ENCODE measurements around the gene FARP1.

GRCh38 chr13:98385606-98386005 lies 242.7 kb downstream of the FARP1 start:
- TF ChIP-seq, protein P1, sequence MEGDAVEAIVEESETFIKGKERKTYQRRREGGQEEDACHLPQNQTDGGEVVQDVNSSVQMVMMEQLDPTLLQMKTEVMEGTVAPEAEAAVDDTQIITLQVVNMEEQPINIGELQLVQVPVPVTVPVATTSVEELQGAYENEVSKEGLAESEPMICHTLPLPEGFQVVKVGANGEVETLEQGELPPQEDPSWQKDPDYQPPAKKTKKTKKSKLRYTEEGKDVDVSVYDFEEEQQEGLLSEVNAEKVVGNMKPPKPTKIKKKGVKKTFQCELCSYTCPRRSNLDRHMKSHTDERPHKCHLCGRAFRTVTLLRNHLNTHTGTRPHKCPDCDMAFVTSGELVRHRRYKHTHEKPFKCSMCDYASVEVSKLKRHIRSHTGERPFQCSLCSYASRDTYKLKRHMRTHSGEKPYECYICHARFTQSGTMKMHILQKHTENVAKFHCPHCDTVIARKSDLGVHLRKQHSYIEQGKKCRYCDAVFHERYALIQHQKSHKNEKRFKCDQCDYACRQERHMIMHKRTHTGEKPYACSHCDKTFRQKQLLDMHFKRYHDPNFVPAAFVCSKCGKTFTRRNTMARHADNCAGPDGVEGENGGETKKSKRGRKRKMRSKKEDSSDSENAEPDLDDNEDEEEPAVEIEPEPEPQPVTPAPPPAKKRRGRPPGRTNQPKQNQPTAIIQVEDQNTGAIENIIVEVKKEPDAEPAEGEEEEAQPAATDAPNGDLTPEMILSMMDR (IDR thresholded peaks at IDR 0.05; ENCODE audit: control extremely low read depth in 1 of 3, insufficient read depth in 1 of 3, low read depth in 1 of 3, low read length in 3 of 3), result no peak
- TF ChIP-seq YY1 (IDR thresholded peaks at IDR 0.05; ENCODE audit: low read depth, low read length) (no peak), CBX5 (IDR thresholded peaks at IDR 0.05; ENCODE audit: low read depth, low read length) (no peak)

Data from H1 (cell line).